ENCODE measurements around the gene SEMA5B.

The SEMA5B gene

GRCh38 chr3:123060054-123060453 lies 32.5 kb upstream of the SEMA5B start:
- no peak for DNase-seq (ENCODE audit: low read depth in 2 of 2)

- no peak for DNase-seq (ENCODE audit: low read depth in 2 of 2)
Measured at GRCh38 chr3:123058505-123058904, 30.9 kb upstream of the SEMA5B start.

- DNase-seq (ENCODE audit: low read depth in 2 of 2) = no peak
Measured at GRCh38 chr3:123055352-123055751, 27.8 kb upstream of the SEMA5B start.

GRCh38 chr3:123054931-123055330 lies 27.4 kb upstream of the SEMA5B start:
- no peak for DNase-seq (ENCODE audit: low read depth in 2 of 2)

GRCh38 chr3:123054109-123054778 lies 26.7 kb upstream of the SEMA5B start:
- no peak for DNase-seq (ENCODE audit: low read depth in 2 of 2)

- DNase-seq (ENCODE audit: low read depth in 2 of 2) = no peak
Measured at GRCh38 chr3:123053107-123053506, 25.5 kb upstream of the SEMA5B start.

GRCh38 chr3:123050666-123051065 lies 23.1 kb upstream of the SEMA5B start:
- no peak for DNase-seq (ENCODE audit: low read depth in 2 of 2)

- DNase-seq (ENCODE audit: low read depth in 2 of 2) = no peak
Measured at GRCh38 chr3:123048480-123049237, 21.1 kb upstream of the SEMA5B start.

- no peak for DNase-seq (ENCODE audit: low read depth in 2 of 2)
Measured at GRCh38 chr3:123047062-123047319, 19.4 kb upstream of the SEMA5B start.

GRCh38 chr3:123046262-123047061 lies 18.9 kb upstream of the SEMA5B start:
- no peak for DNase-seq (ENCODE audit: low read depth in 2 of 2)

- no peak for DNase-seq (ENCODE audit: low read depth in 2 of 2)
Measured at GRCh38 chr3:123044981-123045763, 17.6 kb upstream of the SEMA5B start.

- DNase-seq (ENCODE audit: low read depth in 2 of 2) = no peak
Measured at GRCh38 chr3:123042413-123042812, 14.8 kb upstream of the SEMA5B start.

- DNase-seq (ENCODE audit: low read depth in 2 of 2) = no peak
Measured at GRCh38 chr3:123039178-123039577, 11.6 kb upstream of the SEMA5B start.

GRCh38 chr3:123038751-123039150 lies 11.2 kb upstream of the SEMA5B start:
- no peak for DNase-seq (ENCODE audit: low read depth in 2 of 2)

- no peak for DNase-seq (ENCODE audit: low read depth in 2 of 2)
Measured at GRCh38 chr3:123037015-123037375, 9.4 kb upstream of the SEMA5B start.

GRCh38 chr3:123036352-123037014 lies 8.9 kb upstream of the SEMA5B start:
- no peak for DNase-seq (ENCODE audit: low read depth in 2 of 2)

- no peak for DNase-seq (ENCODE audit: low read depth in 2 of 2)
Measured at GRCh38 chr3:123034996-123035395, 7.4 kb upstream of the SEMA5B start.

- no peak for DNase-seq (ENCODE audit: low read depth in 2 of 2)
Measured at GRCh38 chr3:123034120-123034519, 6.6 kb upstream of the SEMA5B start.

- no peak for DNase-seq (ENCODE audit: low read depth in 2 of 2)
Measured at GRCh38 chr3:123032057-123032456, 4.5 kb upstream of the SEMA5B start.

GRCh38 chr3:123031051-123031450 lies 3.5 kb upstream of the SEMA5B start:
- DNase-seq (ENCODE audit: low read depth in 2 of 2) = no peak

GRCh38 chr3:123028233-123028828 lies 768 bp upstream of the SEMA5B start:
- DNase-seq (ENCODE audit: low read depth in 2 of 2) = no peak
